GM19467 (cell line): Measurements from ENCODE around the gene MCRIP2.

Experiments used
- ATAC-seq: cut with Tn5 transposase; IDR thresholded peaks from one replicate; pipeline ENCODE4 v1.9.1; 2021; ENCODE audit warnings: mild to moderate bottlenecking, moderate library complexity; ENCODE audit not compliant: unreplicated experiment

The MCRIP2 gene

DNA sequence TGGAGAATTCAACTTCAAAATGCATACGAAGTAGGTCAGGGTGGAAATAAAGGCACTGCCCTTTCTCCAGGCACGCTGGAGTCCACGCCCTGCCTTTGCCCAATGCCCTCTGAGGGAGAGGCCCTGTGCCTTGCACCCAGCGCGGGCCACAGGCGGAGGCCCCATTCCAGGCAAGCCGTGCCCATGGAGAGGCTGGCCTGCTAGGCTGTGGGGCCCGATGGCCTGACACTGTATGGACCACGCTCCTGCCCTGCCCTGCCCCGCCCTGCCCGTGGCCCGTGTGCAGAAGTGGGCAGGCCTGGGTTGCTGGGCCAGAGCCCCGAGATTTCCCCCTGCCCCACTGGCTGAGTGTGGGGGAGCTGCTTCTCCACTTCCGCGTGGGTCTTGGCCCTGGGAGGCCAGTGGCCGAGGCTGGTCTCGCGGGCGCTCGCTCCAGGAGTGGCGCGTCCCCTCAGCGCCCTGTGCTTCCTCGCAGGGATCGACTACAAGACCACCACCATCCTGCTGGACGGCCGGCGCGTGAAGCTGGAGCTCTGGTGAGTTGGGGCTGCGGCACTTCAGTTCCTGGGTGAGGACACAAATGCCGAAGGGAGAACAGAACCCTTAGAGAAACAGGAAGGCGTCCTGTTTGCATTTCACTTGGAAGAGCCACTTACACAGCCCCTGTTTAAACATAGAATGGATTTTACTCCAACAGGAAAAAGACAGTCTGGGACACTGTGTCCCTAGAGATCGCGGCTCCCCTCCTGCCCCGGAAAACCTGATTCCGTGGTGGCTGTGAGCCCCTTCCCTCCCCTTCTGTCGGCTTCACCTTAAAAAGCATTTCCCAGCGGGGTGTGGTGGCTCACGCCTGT is 24.7 kb upstream of the MCRIP2 start:
- ATAC-seq = no peak

DNA sequence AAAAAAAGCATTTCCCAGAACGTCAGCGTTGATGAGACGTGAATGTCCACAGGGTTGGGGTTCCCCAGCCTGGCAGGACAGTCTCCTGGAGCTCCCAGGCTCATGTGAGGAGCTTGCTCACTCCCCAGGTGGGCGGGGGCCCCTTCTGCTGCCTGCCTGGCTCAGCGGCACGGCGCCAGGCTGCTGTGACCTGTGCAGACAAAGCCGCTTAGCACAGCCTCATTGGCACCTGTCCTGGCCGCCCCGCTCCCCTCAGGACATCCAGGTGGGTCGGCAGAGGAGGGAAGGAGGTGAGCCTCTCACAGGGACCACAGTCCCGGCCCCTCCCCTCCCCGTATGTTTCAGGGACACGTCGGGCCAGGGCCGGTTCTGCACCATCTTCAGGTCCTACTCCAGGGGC is 23.8 kb upstream of the MCRIP2 start:
- ATAC-seq = no peak

DNA sequence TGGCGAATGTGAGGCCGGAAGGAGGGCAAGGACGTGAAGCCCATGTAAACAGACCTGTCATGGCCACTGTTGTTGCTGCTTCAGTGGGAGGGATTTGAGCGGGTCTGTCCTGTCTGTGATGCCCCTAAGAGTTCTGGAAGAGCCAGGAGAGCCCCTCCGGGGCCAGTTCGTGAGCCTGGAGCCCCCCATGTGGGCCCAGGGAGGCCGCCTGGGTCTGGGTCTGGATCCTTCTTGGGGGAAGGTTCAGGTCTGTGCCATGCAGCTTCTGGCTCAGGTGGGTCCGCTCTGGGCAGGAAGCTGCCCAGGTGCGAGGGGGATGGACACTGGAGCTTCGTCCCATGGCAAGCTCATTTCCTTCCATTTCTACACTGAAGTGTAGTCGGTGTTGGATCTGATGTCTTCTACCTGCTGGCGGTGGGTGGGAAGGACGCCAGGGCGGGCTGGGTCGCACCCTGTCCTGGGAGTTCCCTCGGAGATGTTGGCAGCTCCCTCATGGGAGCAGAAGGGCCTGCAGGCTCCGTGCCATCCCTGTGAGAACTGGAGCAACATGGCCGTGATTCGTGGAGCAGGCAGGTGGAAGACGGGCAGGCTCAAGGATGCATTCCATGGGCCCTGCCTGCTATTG is 22.0 kb upstream of the MCRIP2 start:
- ATAC-seq = no peak

DNA sequence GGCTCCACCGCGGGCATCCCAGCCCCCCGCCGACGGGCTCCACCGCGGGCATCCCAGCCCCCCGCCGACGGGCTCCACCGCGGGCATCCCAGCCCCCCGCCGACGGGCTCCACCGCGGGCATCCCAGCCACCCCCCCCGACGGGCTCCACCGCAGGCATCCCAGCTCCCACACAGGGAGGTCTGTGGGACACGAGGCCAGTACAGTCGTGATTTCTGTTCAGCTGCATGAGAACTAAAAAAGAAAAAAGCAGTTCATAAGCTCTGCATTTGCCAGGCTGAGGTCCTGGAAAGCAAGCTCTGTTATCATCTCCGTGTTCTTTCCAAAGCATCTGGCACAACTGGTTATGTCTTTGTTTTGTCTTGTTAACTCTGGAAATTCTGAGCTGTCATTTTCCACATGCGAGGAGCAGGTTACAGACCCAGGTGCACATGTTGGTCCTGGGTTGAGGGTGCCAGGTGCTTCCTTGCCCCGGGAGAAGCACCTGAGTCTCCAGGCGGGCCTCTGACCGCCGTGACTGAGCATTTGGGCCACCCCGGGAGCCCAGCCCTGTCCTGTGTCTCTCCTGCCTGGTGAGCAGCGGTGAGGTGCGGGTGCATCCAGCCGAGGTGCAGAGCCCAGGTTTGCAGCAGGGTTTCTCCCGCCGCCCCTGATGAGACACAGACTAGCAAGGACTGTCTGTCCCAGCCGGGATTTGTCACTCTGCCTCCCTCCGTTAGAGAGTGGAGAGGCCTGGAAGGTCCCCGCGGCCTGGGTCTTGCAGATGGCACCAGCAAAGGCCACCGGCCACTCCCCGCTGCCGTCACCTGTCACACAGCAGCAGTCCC is 20.7 kb upstream of the MCRIP2 start:
- no peak for ATAC-seq

DNA sequence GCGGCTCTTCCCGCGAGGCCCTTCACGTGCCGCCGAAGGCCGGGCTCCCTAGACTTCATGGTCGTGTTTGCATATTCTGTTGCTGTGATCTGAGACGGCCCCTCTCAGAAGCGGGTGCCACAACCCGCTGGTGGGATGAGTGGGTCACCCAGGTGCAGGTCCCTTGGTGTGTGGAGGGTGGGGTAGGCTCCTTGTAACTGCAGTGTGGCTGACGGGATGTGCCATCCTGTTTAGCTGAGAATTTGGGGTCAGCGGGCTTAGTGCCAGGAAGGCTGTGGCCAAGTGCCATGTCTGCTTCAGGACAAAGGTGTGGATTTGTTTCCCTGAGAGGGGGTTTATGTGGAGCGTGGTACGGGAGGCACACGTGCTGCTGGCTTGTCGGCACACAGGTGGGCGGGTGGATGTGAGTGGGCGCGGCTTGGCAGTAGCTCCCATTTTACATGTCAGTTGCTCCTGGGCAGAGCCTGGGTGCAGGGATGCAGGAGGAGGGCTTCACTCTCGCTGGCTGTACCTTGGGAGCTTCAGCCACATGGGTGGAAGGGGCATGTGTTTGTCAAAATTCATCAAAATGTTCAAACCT is 20.0 kb upstream of the MCRIP2 start:
- no peak for ATAC-seq

DNA sequence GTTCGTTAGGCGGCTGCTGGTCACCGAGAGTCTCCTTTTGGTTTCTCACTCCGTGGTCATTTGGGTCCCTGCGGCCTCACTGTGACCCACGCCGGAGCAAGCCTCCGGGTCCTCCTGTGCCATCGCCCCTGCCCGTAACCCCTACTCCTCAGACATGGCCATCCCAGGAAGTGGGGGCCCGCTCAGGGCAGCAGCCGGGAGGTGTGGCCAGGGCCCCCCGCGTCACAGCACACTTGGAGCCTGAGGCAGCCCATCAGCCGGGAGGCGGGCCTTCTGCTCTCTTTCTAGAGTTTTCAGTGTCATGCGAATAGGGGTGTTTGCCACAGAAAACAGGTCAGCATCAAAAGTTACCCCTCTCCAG is 18.7 kb upstream of the MCRIP2 start:
- no peak for ATAC-seq

DNA sequence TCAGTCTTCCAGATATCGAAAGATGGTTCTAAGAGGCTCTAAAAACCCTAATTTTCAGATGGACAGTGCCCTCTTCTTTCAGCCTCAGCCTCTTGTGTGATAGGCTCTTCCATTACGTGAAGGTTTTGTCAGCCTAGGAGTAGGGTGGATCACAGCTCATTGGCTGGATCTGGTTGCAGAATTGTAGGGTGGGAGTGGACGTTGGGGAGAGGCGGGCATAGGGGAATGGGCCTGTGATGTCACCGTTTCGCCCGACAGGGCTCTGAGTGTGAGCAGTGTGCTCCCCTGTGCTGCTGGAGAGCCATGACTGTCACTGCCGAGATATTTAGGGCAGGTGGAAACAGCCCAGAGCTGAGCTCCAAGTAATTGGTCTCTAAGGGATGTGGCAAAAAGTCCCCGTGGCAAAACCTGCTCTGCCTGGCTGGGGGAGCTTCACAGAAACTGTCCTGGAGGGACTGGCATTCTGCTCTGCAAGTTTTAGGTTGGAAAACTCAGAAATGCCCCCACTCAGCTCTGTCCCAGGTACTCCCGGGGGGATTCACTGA is 17.0 kb upstream of the MCRIP2 start:
- ATAC-seq = no peak

DNA sequence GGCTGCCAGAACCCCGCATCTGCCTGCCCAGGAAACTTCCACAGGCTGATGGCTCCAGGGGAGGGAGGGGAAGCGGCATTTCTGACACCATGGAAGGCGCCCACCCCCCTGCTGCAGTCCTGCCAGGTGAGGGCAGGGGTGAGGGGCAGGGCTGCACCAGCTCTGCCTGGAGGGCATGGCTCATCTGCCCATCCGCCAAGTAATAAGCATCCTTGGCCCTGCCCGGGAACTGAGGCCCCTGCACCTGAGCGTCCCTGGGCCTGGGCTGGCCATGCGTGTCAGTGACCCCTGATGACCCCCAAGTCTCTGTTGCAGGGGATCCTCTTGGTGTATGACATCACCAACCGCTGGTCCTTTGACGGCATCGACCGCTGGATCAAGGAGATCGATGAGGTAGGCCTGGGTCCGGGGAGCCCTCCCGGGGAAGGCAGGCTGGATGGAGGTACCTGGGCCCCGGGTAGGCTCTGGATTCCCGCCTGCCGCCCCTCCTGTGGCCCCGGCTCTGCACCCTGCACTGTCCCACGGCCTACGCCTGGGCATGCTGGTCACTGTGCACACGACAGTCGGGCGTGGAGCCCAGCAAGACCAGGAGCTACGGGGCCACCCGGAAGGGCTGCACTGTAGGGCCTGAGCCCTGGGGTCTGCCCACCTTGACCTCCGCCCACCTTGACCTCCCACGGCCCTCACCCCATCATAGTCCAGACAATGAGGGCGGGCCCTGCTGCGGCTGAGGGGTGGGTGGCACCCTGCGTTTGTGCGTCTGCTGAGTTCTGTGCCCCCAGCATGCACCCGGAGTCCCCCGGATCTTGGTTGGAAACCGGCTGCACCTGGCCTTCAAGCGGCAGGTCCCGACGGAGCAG is 16.3 kb upstream of the MCRIP2 start:
- ATAC-seq = no peak

DNA sequence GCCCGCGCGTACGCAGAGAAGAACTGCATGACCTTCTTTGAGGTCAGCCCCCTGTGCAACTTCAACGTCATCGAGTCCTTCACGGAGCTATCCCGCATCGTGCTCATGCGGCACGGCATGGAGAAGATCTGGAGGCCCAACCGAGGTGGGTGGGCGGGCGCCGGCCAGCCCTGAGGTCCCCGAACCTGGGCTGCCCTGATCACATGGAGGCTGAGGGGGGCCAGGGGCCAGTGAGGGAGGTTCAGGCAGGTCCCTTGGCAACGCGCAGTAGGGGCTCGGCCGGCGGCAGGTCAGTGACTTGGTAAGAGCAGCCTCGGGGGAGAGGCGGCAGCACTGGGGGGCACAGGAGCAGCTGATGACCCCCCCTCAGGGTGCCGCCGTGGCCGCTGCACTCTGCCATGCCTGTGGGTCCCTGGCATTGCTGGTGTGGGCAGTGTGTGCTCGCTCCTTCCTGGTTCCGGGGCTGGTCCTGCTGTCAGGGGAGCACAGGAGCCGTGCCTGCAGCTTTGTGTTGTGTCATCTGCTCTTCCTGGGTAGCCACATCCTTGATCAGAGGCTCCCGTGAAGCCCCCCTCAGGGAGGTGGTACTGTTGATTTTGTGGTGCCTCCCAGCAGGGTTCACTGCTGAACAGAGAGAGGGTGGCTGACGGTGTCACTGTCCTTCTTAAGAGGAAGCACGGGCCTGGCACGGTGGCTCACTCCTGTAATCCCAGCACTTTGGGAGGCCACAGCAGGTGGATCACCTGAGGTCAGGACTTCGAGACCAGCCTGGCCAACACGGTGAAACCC is 15.5 kb upstream of the MCRIP2 start:
- ATAC-seq = no peak

DNA sequence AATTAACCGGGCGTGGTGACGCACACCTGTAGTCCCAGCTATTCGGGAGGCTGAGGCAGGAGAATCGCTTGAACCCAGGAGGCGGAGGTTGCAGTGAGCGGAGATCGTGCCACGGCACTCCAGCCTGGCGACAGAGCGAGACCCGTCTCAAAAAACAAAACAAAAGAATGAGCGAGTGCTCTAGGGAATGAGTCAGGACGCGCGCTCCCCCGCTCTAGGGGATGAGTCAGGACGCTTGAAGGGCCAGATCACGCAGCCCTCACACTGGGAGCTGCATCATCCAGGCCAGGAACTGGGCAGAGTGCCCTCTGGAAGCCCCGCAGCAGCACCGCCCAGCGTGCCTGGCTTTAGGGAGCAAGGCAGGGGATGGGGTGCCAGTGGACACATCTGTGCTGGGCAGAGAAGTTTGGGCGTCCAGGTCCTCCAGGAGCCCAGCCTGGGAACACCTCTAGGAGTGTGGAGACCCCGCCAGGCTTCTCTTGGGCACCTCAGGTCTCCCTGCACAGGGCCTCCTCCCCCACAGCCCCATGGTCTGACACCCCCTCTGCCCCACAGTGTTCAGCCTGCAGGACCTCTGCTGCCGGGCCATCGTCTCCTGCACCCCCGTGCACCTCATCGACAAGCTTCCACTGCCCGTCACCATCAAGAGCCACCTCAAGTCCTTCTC is 14.7 kb upstream of the MCRIP2 start:
- no peak for ATAC-seq

DNA sequence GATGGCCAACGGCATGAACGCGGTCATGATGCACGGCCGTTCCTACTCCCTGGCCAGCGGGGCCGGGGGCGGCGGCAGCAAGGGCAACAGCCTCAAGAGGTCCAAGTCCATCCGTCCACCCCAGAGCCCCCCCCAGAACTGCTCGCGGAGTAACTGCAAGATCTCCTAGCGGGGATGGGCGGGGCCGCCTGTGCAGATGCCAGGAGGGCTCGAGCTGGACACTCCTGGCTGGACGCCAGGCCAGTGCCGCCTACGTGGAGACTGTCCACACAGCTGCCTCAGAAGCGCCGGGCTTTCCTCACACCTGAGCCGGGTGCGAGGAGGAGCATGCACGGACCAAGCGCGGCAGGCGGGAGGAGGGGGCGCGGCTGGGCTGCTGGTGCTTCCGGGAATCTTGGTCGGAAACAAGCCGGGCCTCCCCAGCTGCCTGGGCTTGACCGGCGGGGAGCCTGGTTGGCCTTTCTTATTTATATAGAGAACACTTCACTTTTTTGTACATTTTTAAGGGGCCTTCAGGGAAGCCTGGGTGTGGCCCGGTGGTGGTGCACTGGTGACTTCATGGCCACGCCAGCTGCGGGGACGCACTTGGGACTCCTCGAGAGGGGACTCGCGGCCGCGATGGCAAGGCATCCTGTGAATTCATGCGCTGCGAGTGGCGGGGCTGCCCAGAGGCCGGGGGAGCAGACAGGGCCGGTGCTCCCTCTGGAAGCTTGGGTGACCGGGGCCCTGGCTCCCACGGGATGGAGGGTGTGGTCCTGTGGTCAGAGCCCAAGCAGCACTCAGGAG is 14.0 kb upstream of the MCRIP2 start:
- no peak for ATAC-seq

DNA sequence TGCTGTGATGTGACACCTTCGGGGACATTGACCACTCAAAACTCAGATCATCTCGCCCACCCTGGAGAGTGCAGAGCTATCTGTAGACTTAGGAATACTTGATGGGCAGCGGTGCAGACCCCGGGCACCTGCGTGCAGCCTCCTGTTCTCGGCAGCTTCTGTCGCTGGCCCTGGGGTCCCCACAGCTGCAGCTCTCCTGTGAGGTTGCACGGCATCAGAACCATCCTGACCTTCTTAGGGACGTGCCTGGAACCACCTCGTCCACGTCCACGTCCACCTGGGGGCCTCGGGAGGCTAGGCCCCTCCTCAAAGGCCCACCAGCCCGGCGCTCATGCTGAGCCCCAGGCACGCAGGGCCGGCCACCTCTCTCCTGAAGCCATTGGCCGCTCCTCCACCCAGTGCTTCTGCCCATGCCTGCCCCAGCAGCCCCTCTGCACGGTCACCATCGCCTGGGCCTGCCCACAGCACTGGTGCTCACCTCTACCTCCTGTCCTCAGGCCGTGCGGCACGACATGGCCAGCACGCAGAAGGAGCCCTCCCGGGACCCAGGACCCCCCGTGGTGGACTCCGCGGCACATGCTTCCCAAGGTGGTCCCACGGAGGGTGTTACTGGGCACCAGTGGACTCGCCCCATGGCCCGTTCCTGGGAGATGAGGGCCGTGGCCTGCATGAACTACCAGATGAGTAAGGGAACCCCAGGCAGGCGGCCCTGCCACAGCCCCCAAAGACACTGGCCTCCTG is 13.1 kb upstream of the MCRIP2 start:
- no peak for ATAC-seq

DNA sequence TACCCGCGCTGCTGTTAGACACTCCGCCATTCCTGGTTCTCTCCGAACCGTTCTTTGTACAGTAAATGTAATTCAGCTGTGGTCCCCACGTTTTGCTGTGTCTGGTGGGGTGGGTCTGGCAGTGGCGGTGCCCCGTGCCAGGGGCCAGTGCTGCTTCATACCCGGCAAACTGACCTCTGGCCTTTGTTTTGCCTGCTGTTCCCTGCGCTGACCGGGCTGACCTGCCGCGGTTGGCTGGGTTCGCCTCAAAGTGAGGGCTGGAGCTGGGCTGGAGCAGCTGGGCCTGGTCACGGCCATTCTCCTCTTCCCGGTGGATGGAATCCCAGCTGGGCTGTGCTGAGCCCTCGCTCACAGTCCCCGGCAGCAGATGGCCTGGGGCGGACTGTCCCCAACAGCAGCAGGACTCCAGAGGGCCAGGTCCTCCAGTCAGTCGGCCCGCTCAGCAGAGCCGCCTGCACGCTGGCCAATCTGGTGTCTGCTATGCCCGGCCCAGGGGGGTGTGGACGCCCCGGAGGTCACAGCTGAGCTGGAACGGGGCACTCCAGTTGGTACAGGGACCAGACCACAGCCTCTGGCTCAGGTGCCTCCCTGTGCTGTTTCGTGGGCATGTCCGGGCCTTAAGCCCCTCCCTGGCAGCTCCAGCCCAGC is 12.3 kb upstream of the MCRIP2 start:
- no peak for ATAC-seq

DNA sequence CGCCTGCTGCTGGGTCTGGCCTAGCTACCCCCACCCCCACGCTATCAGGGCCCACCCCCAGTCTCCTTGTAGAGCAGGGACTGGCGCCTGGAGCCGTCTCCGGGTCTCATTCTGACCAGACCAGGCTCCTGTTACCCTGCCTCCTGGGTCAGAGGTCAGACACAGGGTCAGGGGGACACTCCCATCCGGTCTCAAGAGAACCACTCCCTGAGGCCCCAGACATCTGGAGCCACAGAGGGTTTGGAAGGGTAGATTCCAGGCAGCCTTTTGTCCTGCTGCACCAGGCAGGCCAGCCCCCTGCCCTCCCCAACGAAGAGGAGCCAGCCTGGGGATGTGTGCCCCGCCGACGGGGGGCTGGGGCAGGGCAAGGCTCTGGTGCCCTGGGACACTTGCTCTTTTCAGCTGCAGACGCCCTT is 11.8 kb upstream of the MCRIP2 start:
- ATAC-seq = no peak

DNA sequence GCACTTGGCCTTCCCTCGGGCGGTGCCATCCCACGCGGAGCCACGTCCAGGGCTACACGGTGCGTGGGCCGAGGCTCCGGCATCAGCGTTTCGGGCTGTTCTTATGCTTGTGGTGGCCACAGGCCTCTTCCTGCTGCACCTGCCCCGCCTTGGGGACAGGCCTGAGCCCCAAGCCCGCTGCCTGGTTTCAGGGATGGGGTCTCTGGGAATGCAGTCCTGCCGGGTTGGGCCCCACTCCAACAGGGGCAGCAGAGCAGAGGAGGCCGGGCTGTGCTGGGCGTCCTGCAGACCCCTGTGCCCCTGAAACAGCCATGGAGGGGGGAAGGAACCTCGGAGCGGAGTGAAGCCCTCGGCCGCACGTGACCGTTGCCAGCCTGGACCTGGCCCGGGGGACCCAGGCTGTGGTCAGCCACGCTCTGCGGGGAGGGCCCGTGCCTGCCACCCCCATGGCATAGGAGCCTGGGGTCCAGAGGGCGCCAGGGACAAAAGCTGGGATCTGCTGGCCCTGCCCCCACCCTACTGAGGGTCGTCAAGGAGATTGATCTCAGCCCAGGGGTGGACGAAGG is 11.3 kb upstream of the MCRIP2 start:
- no peak for ATAC-seq

DNA sequence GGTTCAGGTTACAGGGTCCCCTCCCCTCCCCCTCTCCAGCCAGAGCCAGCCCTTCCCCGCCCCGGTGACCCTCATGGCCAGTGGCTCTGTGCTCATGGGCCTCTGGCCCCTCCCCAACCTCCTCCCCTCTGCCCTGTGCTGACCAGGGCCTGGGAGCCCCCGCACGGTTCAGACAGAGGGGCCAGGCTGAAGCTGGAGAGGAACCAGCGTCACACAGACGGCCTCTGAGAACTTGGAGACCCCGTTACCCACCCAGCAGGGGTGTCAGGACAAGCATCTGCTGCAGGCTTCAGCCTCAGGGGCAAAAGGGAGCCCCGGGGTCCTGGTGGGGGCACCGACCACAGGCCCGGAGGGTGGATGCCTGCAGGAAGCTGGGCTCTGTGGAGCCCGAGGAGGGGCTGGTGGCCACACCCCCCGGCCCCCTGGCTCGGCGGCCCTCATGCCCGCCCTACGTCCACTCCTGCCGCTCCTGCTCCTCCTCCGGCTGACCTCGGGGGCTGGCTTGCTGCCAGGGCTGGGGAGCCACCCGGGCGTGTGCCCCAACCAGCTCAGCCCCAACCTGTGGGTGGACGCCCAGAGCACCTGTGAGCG is 10.7 kb upstream of the MCRIP2 start, which contains the start of gene WFIKKN1:
Gene WFIKKN1 (plus strand): TSS at position 171 of the 591 bp plus-strand sequence. CDS start 269 bp downstream, at position 440.
- ATAC-seq = no peak
